ENCODE measurements around the gene DOC2B.
"Not testable (repeated sequence)": the region's sequence is repeated elsewhere in the genome, so short reads cannot be mapped to it uniquely, and the experiment has no call there.

- TF ChIP-seq, protein P1, sequence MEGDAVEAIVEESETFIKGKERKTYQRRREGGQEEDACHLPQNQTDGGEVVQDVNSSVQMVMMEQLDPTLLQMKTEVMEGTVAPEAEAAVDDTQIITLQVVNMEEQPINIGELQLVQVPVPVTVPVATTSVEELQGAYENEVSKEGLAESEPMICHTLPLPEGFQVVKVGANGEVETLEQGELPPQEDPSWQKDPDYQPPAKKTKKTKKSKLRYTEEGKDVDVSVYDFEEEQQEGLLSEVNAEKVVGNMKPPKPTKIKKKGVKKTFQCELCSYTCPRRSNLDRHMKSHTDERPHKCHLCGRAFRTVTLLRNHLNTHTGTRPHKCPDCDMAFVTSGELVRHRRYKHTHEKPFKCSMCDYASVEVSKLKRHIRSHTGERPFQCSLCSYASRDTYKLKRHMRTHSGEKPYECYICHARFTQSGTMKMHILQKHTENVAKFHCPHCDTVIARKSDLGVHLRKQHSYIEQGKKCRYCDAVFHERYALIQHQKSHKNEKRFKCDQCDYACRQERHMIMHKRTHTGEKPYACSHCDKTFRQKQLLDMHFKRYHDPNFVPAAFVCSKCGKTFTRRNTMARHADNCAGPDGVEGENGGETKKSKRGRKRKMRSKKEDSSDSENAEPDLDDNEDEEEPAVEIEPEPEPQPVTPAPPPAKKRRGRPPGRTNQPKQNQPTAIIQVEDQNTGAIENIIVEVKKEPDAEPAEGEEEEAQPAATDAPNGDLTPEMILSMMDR (IDR thresholded peaks at IDR 0.05; ENCODE audit: low read depth, low read length, poor library complexity, severe bottlenecking), result not testable (repeated sequence)
- not testable (repeated sequence) for TF ChIP-seq EZH2phosphoT487 (IDR thresholded peaks at IDR 0.05; ENCODE audit: borderline replicate concordance, low read length)
Observed at GRCh38 chr17:215563-216478, 34.4 kb upstream of the DOC2B start.

Data from DOHH2 (cell line).